Activated gamma-delta T cell (primary cell): ENCODE data around the gene DNAJA1.
"Not testable (repeated sequence)": the region's sequence is repeated elsewhere in the genome, so short reads cannot be mapped to it uniquely, and the experiment has no call there.

Source experiments
- DNase-seq: peaks from one replicate; lab custom pipeline; 2025; lab: John Stamatoyannopoulos, UW
- total RNA-seq, 2 donors: gene quantifications; one replicate each; lab custom pipeline; 2026; lab: John Stamatoyannopoulos, UW

Gene DNAJA1
- total RNA-seq, result 106 to 136 reads per million in 2 donors

- DNase-seq, result peak; percentile 94
Observed at GRCh38 chr9:33024966-33025571, at the start of gene DNAJA1. TSS of gene DNAJA1 (plus strand) at chr9:33025273. CDS start at chr9:33026485, 1,212 bp downstream.

GRCh38 chr9:32978051-32978450 is 47.0 kb upstream of the DNAJA1 start:
- DNase-seq, result no peak

- no peak for DNase-seq
Observed at GRCh38 chr9:32986971-32987370, 38.1 kb upstream of the DNAJA1 start.

- DNase-seq, result no peak
Observed at GRCh38 chr9:32989660-32990059, 35.4 kb upstream of the DNAJA1 start.

GRCh38 chr9:32991897-32992594 is 33.0 kb upstream of the DNAJA1 start:
- no peak for DNase-seq

- DNase-seq, result no peak
Observed at GRCh38 chr9:32992595-32993238, 32.4 kb upstream of the DNAJA1 start.

- not testable (repeated sequence) for DNase-seq
Observed at GRCh38 chr9:33000682-33001055, 24.4 kb upstream of the DNAJA1 start.

- DNase-seq, result not testable (repeated sequence)
Observed at GRCh38 chr9:33005335-33005734, 19.7 kb upstream of the DNAJA1 start.

- no peak for DNase-seq
Observed at GRCh38 chr9:33007755-33008154, 17.3 kb upstream of the DNAJA1 start.

GRCh38 chr9:33011831-33012230 is 13.2 kb upstream of the DNAJA1 start:
- DNase-seq, result no peak

GRCh38 chr9:33012328-33013069 is 12.6 kb upstream of the DNAJA1 start:
- DNase-seq, result no peak

GRCh38 chr9:33013962-33014664 is 11.0 kb upstream of the DNAJA1 start:
- no peak for DNase-seq

GRCh38 chr9:33014665-33015014 is 10.4 kb upstream of the DNAJA1 start:
- DNase-seq, result no peak

- no peak for DNase-seq
Observed at GRCh38 chr9:33017283-33018041, 7.6 kb upstream of the DNAJA1 start.

GRCh38 chr9:33019797-33020196 is 5.3 kb upstream of the DNAJA1 start:
- DNase-seq, result no peak

- DNase-seq, result no peak
Observed at GRCh38 chr9:33022303-33022702, 2.8 kb upstream of the DNAJA1 start.

- DNase-seq, result no peak
Observed at GRCh38 chr9:33022755-33023154, 2.3 kb upstream of the DNAJA1 start.

- DNase-seq, result no peak
Observed at GRCh38 chr9:33023661-33024060, 1.4 kb upstream of the DNAJA1 start.

- no peak for DNase-seq
Observed at GRCh38 chr9:33024126-33024965, 727 bp upstream of the DNAJA1 start.
